ENCODE data around the gene APOBEC3F. TPM values are rescaled to one million over a fixed set of nuclear protein-coding genes. Genes with fewer than 3 reads are reported as not detected.
"Not testable (repeated sequence)": the region's sequence is repeated elsewhere in the genome, so short reads cannot be mapped to it uniquely, and the experiment has no call there.

The APOBEC3F gene
- polyA plus RNA-seq, 1 experiment, result 7.9 TPM

- CTCF ChIA-PET, result no interaction called here
Measured at GRCh38 chr22:39039306-39040126, 1.1 kb upstream of the APOBEC3F start.

GRCh38 chr22:39040155-39040537 is 518 bp upstream of the APOBEC3F start:
- DNase-seq (ENCODE audit: low read depth, low spot score); POLR2A ChIA-PET; H3K27ac ChIP-seq (ENCODE audit: low read depth, low read length); H3K27me3 ChIP-seq (ENCODE audit: control insufficient read depth, insufficient read depth, low read length); H3K9me3 ChIP-seq (ENCODE audit: control insufficient read depth, insufficient read depth, low read length); CTCF ChIA-PET: not testable (repeated sequence)
- H3K4me3 ChIP-seq (ENCODE audit: low read depth, low read length), result peak overlapping the region; percentile 29

More at GRCh38 chr22:39039306-39040126, 1.1 kb upstream of the APOBEC3F start:
- POLR2A ChIA-PET, result no interaction called here
- peak overlapping the region; percentile 29; the same call in 1 of the 2 replicates for H3K4me3 ChIP-seq (ENCODE audit: low read depth, low read length)
- no peaks in the 10 kb centered on the region for H3K9me3 ChIP-seq (ENCODE audit: control insufficient read depth, insufficient read depth, low read length)
- TF ChIP-seq CTCF (IDR thresholded peaks at IDR 0.05; ENCODE audit: low read depth, low read length), result no peak
- H3K27me3 ChIP-seq (ENCODE audit: control insufficient read depth, insufficient read depth, low read length), result no peaks in the 10 kb centered on the region
- DNase-seq (ENCODE audit: low read depth, low spot score), result no peak
- H3K27ac ChIP-seq (ENCODE audit: low read depth, low read length), result no peak overlapping the region

GRCh38 chr22:39041908-39042307 is 1.2 kb downstream of the APOBEC3F start:
- no peak for DNase-seq (ENCODE audit: low read depth, low spot score)
- Histone ChIP-seq H3K27me3 (ENCODE audit: control insufficient read depth, insufficient read depth, low read length) (no peaks in the 10 kb centered on the region), H3K27ac (ENCODE audit: low read depth, low read length) (no peak overlapping the region), H3K9me3 (ENCODE audit: control insufficient read depth, insufficient read depth, low read length) (no peaks in the 10 kb centered on the region), H3K4me3 (ENCODE audit: low read depth, low read length) (no peak overlapping the region)
- CTCF ChIA-PET, result no interaction called here
- POLR2A ChIA-PET, result no interaction called here
- TF ChIP-seq CTCF (IDR thresholded peaks at IDR 0.05; ENCODE audit: low read depth, low read length), result no peak

- POLR2A ChIA-PET; H3K4me3 ChIP-seq (ENCODE audit: low read depth, low read length); H3K27me3 ChIP-seq (ENCODE audit: control insufficient read depth, insufficient read depth, low read length); H3K9me3 ChIP-seq (ENCODE audit: control insufficient read depth, insufficient read depth, low read length); DNase-seq (ENCODE audit: low read depth, low spot score); H3K27ac ChIP-seq (ENCODE audit: low read depth, low read length); CTCF ChIA-PET: not testable (repeated sequence)
Measured at GRCh38 chr22:39043063-39043462, 2.4 kb downstream of the APOBEC3F start.

- POLR2A ChIA-PET; H3K4me3 ChIP-seq (ENCODE audit: low read depth, low read length); DNase-seq (ENCODE audit: low read depth, low spot score); H3K27ac ChIP-seq (ENCODE audit: low read depth, low read length); CTCF ChIA-PET; H3K27me3 ChIP-seq (ENCODE audit: control insufficient read depth, insufficient read depth, low read length); H3K9me3 ChIP-seq (ENCODE audit: control insufficient read depth, insufficient read depth, low read length): not testable (repeated sequence)
Measured at GRCh38 chr22:39045136-39045535, 4.5 kb downstream of the APOBEC3F start.

- DNase-seq (ENCODE audit: low read depth, low spot score); H3K9me3 ChIP-seq (ENCODE audit: control insufficient read depth, insufficient read depth, low read length); H3K4me3 ChIP-seq (ENCODE audit: low read depth, low read length); POLR2A ChIA-PET; CTCF ChIA-PET; H3K27me3 ChIP-seq (ENCODE audit: control insufficient read depth, insufficient read depth, low read length); H3K27ac ChIP-seq (ENCODE audit: low read depth, low read length): not testable (repeated sequence)
Measured at GRCh38 chr22:39049486-39049885, 8.8 kb downstream of the APOBEC3F start.

GRCh38 chr22:39051844-39052495 is 11.3 kb downstream of the APOBEC3F start:
- H3K4me3 ChIP-seq (ENCODE audit: low read depth, low read length); CTCF ChIA-PET; H3K27me3 ChIP-seq (ENCODE audit: control insufficient read depth, insufficient read depth, low read length); DNase-seq (ENCODE audit: low read depth, low spot score); H3K27ac ChIP-seq (ENCODE audit: low read depth, low read length); POLR2A ChIA-PET: not testable (repeated sequence)
- H3K9me3 ChIP-seq (ENCODE audit: control insufficient read depth, insufficient read depth, low read length), result peaks cover 12% of the 10 kb centered on the region

Measured in AG04450 (cell line).